Measurements from ENCODE around the gene SLC31A2.

GRCh38 chr9:113184539-113184938, 33.7 kb downstream of the SLC31A2 start:
- TF ChIP-seq, protein P1, sequence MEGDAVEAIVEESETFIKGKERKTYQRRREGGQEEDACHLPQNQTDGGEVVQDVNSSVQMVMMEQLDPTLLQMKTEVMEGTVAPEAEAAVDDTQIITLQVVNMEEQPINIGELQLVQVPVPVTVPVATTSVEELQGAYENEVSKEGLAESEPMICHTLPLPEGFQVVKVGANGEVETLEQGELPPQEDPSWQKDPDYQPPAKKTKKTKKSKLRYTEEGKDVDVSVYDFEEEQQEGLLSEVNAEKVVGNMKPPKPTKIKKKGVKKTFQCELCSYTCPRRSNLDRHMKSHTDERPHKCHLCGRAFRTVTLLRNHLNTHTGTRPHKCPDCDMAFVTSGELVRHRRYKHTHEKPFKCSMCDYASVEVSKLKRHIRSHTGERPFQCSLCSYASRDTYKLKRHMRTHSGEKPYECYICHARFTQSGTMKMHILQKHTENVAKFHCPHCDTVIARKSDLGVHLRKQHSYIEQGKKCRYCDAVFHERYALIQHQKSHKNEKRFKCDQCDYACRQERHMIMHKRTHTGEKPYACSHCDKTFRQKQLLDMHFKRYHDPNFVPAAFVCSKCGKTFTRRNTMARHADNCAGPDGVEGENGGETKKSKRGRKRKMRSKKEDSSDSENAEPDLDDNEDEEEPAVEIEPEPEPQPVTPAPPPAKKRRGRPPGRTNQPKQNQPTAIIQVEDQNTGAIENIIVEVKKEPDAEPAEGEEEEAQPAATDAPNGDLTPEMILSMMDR (IDR thresholded peaks at IDR 0.05), result no peak
- TF ChIP-seq POLR2A (IDR thresholded peaks at IDR 0.05), result no peak
